DND-41 (cell line): ENCODE data around the gene MAPKAPK3.

Experiments used
- EZH2 ChIP-seq: IDR thresholded peaks from 3 replicates; pipeline ENCODE4 v1.6.1; 2012; ENCODE audit warnings: borderline replicate concordance, low read depth, mild to moderate bottlenecking, moderate library complexity, low read length, inconsistent platforms; ENCODE audit not compliant: severe bottlenecking
- TF ChIP-seq, protein P1 (sequence below): IDR thresholded peaks from 2 replicates; pipeline ENCODE4 v1.5.1; 2012; ENCODE audit warnings: borderline replicate concordance, low read length, moderate library complexity, mild to moderate bottlenecking; ENCODE audit not compliant: poor library complexity, severe bottlenecking; ENCODE audit errors: extremely low read depth

DNA sequence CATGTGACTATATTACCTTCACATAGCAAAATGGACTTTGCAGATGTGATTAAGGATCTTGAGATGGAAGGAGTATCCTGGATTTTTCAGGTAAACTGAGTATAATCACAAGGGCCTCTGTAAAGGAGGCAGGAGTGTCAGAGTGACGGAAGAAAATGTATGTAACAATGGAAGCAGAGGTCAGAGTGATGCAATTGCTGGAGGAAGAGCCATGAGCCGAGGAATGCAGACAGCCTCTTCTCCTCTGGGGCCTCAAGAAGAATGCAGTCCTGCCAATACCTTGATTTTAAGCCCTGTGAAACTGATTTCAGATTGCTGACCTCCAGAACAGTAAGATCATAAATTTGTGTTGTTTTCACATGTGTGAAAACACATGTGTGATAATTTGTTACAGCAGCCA lies 32.6 kb upstream of the MAPKAPK3 start:
- TF ChIP-seq, protein P1, sequence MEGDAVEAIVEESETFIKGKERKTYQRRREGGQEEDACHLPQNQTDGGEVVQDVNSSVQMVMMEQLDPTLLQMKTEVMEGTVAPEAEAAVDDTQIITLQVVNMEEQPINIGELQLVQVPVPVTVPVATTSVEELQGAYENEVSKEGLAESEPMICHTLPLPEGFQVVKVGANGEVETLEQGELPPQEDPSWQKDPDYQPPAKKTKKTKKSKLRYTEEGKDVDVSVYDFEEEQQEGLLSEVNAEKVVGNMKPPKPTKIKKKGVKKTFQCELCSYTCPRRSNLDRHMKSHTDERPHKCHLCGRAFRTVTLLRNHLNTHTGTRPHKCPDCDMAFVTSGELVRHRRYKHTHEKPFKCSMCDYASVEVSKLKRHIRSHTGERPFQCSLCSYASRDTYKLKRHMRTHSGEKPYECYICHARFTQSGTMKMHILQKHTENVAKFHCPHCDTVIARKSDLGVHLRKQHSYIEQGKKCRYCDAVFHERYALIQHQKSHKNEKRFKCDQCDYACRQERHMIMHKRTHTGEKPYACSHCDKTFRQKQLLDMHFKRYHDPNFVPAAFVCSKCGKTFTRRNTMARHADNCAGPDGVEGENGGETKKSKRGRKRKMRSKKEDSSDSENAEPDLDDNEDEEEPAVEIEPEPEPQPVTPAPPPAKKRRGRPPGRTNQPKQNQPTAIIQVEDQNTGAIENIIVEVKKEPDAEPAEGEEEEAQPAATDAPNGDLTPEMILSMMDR, result no peak
- TF ChIP-seq EZH2, result no peak
